Fibroblast of pulmonary artery (primary cell): Measurements from ENCODE around the gene ATAD3A.
"Not testable (repeated sequence)": the region's sequence is repeated elsewhere in the genome, so short reads cannot be mapped to it uniquely, and the experiment has no call there.

ENCODE experiments used
- DNase-seq: peaks from one replicate; pipeline ENCODE4 v3.0.0-alpha.2; 2010; ENCODE audit warnings: low read depth
- H3K4me3 ChIP-seq: replicated peaks from 2 replicates; pipeline ENCODE4 v1.5.1; 2011; ENCODE audit warnings: low read depth, mild to moderate bottlenecking, control low read depth, low read length, moderate library complexity
- TF ChIP-seq, protein P1 (sequence below): IDR thresholded peaks from 2 replicates; pipeline ENCODE4 v1.5.1; 2011; ENCODE audit warnings: mild to moderate bottlenecking, control low read depth, low read length, inconsistent platforms; ENCODE audit errors: missing control alignments

Gene ATAD3A

DNA sequence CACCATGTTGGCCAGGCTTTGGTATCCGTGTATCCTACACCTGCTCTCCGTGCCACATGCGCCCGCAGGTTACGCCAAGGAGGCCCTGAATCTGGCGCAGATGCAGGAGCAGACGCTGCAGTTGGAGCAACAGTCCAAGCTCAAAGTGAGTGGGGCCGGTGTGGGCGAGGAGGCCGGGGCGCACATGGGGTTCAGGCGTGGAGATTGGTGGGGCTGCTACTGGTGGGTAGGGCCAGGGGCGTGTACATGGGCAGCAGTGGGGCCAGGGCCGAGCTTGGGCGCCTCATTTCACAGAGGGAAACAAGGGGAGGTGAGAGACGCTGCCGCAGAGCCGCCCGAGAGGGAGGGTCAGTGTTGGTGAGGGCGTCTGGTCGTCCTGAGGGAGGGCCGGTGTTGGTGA is 34.8 kb upstream of the ATAD3A start:
- TF ChIP-seq, protein P1, sequence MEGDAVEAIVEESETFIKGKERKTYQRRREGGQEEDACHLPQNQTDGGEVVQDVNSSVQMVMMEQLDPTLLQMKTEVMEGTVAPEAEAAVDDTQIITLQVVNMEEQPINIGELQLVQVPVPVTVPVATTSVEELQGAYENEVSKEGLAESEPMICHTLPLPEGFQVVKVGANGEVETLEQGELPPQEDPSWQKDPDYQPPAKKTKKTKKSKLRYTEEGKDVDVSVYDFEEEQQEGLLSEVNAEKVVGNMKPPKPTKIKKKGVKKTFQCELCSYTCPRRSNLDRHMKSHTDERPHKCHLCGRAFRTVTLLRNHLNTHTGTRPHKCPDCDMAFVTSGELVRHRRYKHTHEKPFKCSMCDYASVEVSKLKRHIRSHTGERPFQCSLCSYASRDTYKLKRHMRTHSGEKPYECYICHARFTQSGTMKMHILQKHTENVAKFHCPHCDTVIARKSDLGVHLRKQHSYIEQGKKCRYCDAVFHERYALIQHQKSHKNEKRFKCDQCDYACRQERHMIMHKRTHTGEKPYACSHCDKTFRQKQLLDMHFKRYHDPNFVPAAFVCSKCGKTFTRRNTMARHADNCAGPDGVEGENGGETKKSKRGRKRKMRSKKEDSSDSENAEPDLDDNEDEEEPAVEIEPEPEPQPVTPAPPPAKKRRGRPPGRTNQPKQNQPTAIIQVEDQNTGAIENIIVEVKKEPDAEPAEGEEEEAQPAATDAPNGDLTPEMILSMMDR, result no peak
- H3K4me3 ChIP-seq, result no peak overlapping the region
- no peak for DNase-seq

DNA sequence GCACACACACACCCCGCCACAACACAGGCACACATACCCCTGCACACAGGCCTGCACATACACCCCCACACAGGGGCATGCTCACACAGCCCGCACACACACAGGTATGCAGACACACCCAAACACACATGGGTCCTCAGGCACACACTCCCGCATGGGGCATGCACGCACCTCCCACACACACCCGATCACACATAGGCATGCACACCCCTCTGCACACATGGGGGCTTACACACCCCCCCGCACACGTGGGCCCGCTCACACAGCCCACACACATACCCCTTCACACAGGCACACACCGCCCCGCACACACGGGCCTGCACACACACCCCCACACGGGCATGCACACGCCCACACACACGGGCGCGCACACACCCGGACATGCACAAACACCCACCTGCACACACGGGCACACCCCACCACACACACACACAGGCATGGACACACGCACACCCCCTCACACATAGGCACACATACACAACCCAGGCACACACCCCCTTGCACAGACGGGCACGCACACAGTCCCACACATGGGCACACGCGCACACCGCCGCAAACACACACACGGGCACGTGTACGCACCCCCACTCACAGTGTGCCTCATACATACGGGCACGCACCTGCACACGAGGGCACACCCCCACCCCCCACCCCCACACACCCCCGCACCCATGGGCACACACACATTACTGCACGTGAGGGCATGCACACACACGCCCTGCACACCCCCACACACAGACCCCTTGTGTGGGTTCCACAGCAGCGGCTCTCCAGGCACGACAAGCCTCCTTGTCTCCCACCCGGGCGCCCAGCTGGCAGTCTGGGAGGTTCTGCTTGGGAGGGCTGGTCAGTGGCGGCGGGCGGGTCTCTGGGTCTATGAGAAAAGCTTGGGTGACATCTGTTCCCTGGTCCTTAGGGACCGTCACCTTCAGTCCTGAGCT is 32.1 kb upstream of the ATAD3A start:
- TF ChIP-seq, protein P1, result no peak
- no peak for DNase-seq
- H3K4me3 ChIP-seq, result no peak overlapping the region

DNA sequence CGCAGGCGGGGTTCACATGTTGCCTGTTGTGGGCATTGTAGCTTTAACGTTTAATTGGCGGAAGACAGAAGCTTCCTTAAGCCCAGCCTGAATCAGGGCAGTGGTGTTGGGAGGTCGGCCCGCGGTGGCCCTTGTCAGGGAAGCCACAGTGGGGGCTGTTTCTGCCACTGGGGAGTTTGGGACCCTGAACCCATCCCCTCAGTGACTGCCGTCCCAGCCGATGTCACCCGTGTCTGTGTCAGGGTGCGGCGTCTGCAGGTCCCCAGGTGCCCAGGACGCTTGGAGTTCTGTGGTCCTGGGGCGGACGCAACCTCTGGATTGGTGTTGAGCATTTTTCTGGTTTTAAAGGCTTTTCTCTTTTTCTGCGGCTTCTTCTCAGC is 31.5 kb upstream of the ATAD3A start:
- DNase-seq, H3K4me3 ChIP-seq: not testable (repeated sequence)

DNA sequence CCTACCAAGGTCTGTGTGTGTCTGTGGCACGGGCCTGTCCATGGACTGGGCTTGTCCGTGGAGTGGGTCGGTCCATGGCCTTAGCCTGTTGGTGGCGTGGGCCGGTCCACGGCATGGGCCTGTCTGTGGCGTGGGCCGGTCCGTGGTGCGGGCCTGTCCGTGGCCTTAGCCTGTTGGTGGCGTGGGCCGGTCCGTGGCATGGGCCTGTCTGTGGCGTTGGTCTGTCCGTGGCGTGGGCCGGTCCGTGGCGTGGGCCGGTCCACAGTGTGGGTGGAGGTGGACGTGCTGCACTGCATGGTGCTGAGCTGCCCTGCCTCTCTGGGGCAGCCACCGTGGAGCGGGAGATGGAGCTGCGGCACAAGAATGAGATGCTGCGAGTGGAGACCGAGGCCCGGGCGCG is 30.2 kb upstream of the ATAD3A start:
- H3K4me3 ChIP-seq, DNase-seq: not testable (repeated sequence)

DNA sequence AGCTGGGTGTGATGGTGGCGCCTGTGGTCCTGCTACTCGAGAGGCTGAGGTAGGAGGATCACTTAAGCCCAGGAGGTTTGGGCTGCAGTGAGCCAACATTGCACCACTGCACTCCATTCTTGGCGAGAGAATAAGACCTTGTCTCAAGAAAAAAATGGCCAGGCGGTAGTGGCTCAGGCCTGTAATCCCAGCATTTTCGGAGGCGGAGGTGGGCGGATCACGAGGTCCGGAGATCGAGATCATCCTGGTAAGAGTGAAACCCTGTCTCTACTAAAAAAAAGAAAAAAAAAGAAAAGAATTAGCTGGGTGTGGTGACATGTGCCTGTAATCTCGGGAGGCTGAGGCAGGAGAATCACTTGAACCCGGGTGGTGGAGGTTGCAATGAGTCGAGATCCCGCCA is 29.1 kb upstream of the ATAD3A start:
- DNase-seq, result no peak
- H3K4me3 ChIP-seq, result no peak overlapping the region
- TF ChIP-seq, protein P1, result no peak

DNA sequence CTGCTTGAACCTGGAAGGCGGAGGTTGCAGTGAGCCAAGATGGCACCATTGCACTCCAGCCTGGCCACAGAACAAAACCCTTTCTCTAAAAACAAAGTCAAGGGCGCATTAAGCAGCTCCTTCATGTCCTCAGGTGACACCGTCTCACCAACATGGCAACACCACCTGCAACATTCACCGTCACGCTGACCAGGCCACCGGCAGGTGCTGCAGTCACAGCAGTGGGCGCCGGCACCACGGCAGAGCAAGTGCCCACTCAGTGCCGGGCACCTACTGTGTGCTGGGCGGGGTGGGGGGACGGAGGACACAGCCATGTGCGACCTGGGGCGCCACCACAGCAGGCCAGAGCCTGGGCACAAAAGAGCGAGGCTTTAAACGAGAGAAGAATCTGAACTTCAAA is 28.2 kb upstream of the ATAD3A start:
- TF ChIP-seq, protein P1, result no peak
- DNase-seq, result no peak
- H3K4me3 ChIP-seq, result no peak overlapping the region

DNA sequence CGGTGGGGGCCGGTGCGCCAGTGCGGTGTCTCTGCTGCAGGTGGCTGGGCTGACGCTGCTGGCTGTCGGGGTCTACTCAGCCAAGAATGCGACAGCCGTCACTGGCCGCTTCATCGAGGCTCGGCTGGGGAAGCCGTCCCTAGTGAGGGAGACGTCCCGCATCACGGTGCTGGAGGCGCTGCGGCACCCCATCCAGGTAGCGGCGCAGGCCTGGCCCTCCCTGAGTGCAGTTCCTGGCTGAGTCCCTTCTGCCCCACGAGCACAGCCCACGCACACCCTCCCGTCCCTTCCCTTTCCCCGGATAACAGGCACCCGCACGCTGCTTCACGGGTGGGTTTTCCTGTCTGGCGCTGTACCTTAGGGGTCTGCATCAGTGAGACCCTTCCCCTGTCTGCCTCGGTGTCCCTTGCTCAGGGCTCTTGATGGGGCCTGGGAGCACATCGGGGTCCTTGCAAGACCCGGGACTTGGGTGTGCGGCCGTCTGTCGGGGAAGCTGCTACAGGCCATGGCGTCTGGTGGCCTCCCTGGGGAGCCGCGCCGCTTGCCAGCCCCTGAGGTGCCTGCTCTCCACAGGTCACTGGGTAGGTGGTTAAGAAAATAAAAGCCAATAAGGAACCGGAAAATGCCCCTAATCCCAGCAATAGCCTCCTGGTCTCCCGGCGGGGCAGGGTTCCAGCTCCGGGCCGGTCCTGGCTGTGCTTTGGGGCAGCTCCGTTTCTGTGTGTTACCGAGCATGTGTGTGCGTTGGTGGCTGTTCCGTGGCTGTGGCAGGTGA is 26.8 kb upstream of the ATAD3A start:
- not testable (repeated sequence) for H3K4me3 ChIP-seq, DNase-seq

DNA sequence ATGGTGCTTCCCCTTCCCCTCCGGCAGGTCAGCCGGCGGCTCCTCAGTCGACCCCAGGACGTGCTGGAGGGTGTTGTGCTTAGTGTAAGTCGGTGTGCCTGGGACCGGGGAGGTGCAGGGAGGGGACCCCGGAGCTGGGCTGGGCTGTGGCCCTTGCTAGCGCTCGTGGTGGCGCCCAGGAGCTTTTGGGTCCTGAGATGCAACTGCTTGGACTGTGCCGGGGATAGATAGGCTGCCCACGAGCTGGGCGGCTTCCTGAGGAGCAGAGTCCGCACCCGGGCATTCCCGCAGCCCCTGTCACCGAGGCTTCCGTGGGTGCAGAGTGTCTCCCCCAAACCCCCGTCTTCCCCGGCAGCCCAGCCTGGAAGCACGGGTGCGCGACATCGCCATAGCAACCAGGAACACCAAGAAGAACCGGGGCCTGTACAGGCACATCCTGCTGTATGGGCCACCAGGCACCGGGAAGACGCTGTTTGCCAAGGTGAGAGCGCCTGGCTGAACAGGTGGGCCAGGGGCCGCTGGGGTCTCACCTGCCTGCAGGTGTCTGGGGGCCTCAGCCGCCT is 26.1 kb upstream of the ATAD3A start:
- not testable (repeated sequence) for H3K4me3 ChIP-seq, DNase-seq

DNA sequence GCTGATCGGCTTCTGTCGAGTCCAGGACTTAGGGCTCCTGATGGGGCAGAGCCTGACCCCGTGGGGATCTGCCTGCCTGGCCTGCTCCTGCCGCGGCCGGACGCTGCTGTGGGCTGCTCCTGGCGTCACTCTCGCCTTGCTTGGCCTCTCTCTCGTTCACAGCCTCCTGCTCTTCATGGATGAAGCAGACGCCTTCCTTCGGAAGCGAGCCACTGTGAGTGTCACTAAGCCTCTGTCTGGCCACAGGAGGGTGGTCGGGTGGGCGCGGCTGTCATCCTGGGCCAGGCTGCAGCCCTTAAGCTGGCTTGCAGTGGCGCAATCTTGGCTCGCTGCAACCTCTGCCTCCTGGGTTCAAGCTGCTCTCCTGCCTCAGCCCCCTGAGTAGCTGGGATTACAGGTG is 24.3 kb upstream of the ATAD3A start:
- H3K4me3 ChIP-seq, result no peak overlapping the region
- TF ChIP-seq, protein P1, result no peak
- DNase-seq, result no peak
